Activated T-cell treated with anti-CD3 and anti-CD28 coated beads for 1 hour (primary cell): ENCODE data around the gene ZMIZ1.

Source experiments
- DNase-seq: peaks from one replicate; pipeline ENCODE4 v3.0.0-alpha.2; 2020; ENCODE audit warnings: low read depth

ZMIZ1 gene, protein sequence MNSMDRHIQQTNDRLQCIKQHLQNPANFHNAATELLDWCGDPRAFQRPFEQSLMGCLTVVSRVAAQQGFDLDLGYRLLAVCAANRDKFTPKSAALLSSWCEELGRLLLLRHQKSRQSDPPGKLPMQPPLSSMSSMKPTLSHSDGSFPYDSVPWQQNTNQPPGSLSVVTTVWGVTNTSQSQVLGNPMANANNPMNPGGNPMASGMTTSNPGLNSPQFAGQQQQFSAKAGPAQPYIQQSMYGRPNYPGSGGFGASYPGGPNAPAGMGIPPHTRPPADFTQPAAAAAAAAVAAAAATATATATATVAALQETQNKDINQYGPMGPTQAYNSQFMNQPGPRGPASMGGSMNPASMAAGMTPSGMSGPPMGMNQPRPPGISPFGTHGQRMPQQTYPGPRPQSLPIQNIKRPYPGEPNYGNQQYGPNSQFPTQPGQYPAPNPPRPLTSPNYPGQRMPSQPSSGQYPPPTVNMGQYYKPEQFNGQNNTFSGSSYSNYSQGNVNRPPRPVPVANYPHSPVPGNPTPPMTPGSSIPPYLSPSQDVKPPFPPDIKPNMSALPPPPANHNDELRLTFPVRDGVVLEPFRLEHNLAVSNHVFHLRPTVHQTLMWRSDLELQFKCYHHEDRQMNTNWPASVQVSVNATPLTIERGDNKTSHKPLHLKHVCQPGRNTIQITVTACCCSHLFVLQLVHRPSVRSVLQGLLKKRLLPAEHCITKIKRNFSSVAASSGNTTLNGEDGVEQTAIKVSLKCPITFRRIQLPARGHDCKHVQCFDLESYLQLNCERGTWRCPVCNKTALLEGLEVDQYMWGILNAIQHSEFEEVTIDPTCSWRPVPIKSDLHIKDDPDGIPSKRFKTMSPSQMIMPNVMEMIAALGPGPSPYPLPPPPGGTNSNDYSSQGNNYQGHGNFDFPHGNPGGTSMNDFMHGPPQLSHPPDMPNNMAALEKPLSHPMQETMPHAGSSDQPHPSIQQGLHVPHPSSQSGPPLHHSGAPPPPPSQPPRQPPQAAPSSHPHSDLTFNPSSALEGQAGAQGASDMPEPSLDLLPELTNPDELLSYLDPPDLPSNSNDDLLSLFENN

DNA sequence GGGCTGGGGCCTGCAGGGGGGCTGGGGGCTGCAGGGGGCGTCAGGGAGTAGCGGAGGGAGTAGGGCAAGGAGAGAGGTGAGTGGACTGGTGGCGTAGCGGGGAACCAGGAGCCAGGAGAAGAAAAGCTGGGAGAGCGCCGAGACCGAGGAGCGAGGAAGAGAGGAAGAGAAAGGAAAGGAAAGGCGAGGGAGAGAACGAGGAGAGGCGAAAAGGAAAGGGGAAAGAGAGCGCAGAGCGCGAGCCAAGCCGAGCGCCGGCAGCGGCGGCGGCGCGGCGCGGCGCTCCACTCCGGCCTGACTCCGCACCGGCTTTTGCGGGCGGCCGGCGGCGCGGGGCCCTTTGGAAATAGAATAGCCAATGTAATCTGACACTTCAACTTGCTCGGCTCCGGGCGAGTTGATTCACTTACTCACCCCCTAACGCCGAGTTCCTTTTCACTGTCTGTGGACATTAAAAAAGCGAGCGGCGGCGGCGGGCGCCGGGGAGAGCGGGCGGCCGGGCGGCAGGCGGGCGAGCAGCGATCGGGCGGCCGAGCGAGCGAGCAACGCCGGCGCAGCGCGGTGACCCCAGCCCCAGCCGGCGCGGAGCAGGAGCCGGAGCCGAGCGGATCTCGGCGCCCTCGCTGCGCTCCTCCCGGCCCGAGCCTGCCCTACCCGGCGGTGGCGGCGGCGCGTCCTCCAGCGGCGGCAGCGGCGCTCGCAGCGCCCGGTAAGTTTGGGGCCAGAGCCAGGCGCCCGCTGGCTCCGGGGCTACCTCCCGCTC lies at the start of gene ZMIZ1:
TSS of gene ZMIZ1 (plus strand) at position 405 of the 763 bp plus-strand sequence. CDS start 132,667 bp downstream, outside the sequence.
- peak; percentile 74 for DNase-seq

- no peak for DNase-seq
Measured at GRCh38 chr10:79019441-79020014, 49.2 kb upstream of the ZMIZ1 start.

DNA sequence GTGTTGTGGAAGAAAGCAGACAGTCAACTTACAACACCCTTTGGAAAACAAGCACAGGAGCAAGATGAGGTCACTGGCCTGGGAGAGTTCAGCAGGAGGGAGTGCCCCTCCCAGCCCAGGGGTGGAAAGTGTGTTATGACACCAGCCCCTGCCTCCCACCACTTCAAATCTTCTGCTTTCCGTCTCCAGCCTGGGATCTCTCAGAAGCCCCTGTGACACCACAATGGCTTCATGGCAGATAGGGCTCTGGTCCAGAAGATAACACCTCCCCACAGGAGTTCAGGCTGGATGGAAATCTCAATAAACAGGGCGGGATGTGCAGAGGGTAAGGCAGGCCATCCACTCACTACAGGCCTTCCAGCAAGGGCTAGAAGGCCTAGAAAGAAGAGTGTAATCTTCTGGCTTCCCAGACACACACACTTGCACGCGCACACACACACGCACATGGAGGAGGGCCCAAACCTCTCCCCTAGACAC lies 48.7 kb upstream of the ZMIZ1 start:
- DNase-seq = no peak

DNA sequence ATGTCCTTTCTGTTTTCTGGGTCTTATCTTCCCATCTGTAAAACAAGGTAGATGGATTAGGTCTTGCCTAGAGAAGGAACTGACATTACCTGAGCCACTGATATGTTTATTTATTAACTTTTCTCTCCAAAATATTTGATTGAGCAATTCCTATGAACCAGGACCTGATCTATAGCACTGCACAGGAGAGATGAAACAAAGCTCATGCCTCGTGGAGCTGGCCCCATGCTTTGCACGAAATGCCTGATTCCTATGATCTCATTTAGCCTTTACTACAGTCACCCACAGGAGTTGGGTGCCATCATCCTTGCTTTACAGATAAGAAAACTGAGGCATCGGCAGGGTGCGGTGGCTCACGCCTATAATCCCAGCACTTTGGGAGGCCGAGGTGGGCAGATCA lies 48.2 kb upstream of the ZMIZ1 start:
- no peak for DNase-seq

- DNase-seq = no peak
Measured at GRCh38 chr10:79021331-79021907, 47.3 kb upstream of the ZMIZ1 start.

DNA sequence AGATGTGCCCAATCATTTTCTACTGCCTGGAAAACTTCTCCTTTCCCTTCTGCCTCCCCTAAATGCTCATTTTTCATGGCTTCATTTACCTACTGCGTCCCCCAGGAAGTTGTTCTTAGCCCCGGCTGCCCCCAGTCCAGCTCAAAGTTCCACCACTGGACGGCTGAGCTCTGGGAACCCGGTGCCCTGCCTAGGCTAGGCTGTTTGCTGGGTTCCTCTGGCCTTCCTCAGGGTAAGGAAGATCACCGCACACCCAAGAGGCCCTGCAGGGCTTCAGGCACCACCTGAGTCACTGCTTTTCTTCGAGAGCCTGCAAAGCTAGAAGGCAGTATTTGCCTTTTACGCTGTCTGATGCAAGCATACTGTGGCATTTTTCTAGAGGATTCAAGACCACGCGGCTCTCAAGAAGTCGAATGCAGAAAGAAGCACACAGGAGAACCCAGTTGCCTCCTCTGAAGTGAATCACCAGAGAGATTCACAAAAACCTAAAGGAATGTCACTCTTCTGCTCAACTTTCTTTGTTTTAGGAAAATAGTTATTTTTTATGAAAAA lies 46.7 kb upstream of the ZMIZ1 start:
- DNase-seq = no peak

DNA sequence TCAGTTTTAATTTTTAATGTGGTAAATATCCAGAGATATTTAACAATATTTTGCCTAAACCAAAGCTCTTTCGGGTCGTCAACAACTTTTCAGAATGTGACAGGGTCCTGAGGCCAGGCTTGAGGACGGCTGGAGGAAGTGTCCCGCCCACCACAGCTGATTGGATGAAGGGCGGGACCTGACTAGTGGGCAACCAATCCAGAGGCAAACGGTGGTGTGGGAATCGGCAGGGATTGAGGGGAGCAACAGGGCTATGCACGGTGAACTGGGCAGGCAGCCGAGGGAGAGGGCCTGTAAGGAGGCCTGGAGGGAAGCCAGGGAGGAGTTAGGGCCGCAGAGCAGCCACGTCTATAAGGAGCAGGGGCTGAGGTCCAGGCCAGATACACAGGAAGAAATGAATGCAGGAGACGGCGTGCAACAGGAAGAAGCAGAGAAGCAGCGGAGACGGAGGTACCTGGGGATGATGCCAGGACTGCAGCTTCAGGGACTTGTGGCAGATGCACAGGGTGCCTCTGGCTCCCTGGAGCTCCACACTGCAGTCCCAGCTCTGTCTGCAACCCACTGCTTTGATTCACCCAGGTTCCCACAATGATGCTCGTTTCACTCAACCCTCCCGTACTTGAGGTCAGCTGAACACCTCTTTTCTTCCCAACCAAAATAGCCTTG lies 46.1 kb upstream of the ZMIZ1 start:
- DNase-seq = no peak

DNA sequence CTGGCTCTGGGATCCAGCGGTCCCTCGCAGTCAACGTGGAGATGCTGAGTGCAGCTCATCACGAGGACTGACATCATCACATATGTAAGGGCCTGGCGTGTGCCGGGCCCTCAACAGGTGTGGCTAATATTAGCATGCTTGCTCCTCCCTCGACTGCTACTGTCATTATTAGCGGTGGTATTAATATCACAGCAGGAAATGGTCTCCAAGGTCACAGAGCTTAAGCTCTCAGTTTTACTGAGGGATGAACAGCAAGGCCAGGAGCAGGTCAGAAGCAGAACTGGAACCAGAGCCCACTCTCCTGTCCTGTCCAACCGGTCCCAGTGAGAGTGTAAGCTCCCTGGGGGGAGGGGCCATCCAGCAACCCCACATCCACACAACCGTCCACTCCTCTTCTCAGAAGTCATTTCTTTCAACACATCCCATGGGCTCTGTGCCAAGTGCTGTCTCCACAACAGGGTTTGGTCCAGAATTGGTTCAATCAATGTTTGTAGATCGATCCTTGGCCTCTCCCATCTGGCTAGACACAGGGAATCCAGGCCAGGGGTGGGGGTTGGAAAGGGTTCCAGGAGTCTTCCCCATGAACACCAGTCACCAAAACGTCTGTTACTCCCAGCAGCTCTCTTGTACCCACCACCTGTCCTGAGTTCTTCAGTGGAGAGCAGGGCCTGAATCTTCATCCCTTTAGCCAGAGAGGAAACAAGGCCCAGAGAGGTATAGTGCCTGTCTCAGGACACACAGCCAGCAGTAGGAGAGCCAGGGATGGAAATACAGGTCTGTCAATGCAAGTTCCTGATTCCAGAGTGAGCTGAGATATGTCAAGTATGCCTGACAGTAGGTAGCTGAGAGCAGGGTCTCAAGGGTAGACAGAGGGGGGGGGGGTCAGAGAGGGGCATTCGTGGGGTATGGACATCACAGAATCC lies 45.3 kb upstream of the ZMIZ1 start:
- DNase-seq = no peak

GRCh38 chr10:79024296-79024695 lies 44.5 kb upstream of the ZMIZ1 start:
- no peak for DNase-seq

GRCh38 chr10:79024720-79025198 lies 44.0 kb upstream of the ZMIZ1 start:
- no peak for DNase-seq

GRCh38 chr10:79025199-79025832 lies 43.5 kb upstream of the ZMIZ1 start:
- DNase-seq = peak; percentile 17

DNA sequence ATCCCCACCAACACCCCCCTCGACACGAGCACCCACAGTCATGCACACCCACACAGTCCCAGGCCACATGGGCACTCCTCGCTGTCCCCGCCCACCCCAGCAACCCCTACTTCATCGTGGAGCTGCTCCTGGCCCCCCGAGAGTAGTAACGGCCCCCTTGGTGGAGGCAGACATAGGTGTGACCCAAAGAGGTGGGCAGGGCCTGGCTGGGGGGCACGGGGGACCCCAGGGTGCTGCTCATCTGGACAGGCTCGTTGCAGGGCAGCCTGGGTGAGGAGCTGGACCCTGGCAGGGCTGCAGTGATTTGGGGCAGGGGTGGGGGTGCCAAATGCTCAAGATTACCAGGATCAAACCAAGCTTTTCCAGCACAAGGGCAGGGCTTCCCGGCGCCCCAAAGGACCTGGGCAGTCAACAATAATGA lies 42.4 kb upstream of the ZMIZ1 start:
- DNase-seq = no peak

DNA sequence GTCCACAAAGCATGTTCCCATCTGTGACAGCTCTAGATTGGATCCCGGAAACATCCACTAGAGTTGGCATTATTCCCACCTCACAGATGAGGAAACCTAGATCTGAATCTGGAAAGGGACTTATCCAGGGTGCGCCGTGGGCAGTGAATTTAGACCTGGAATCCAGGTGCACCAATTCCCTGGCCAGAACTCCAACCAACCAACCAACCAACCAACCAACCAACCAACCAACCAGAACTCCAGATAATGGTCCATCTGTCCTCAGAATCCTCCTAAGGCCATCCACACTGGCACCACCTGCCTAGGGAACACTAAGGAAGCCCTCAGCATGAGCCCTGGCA lies 42.0 kb upstream of the ZMIZ1 start:
- DNase-seq = no peak

DNA sequence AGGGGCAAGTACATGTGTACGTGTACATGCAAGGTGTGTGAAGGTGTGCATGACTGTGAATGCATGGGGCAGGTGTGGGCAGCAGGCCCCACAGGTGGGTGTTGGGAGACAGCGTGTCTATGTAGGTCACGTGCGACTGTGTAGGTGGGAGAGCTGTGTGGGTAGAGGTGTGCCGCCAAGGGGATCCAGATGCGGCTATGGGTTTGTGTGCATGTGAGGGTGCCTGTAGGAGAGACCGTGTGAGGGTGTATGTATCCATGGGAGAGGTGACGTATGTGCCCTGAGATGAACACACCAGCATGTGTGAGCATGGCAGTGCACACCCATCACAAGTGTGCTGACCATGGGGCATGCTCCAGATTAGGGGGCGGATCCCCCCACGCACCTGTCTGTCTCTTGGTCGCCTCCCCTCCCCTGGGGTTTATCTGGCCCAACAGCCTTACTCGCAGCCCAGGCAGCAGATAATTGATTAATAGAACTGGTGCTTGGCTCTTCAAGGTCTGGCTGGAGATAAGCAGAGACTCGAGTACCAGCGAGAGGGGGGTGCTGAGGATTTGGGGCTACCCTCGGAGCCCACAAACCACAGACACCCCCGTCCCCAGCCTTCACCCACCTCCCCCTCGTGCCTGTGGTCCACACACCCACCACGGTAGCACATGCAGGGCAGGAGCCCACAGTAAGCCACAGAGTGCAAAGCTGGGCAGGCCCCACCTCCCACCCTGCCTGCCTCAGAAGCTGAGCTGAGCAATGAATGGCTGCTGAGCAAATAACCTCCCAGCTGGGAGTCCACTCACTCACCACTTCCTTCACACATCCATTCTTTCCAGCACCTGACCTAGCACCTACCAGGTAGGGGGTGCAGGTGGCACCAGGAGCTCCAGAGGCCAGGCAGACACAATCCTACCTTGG lies 41.4 kb upstream of the ZMIZ1 start:
- no peak for DNase-seq

DNA sequence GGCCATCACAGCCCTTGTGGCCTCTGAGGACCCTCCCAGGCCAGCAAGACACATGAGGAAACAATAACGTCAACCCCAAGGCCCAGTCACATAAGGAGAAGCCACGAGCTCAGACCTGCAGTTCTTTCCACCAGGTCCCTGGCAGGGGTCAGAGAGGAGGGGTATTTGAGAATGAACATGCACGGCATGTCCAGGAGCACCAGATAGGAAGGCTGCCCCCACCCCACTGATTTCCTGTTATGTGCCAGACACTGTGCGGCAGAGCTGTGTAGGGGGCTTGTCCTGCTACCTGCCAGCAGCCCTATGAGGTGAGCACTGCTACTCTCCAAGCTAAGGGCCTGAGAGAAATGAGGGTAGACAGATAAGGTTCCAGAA lies 40.7 kb upstream of the ZMIZ1 start:
- DNase-seq = no peak

- DNase-seq = no peak
Measured at GRCh38 chr10:79028451-79029010, 40.2 kb upstream of the ZMIZ1 start.
